SW 1271 (cell line): Measurements from ENCODE around the gene CBLL1.

Experiments
- DNase-seq, 2 experiments: peaks; one replicate each; lab custom pipeline; 2025; lab: John Stamatoyannopoulos, UW

Gene CBLL1, protein sequence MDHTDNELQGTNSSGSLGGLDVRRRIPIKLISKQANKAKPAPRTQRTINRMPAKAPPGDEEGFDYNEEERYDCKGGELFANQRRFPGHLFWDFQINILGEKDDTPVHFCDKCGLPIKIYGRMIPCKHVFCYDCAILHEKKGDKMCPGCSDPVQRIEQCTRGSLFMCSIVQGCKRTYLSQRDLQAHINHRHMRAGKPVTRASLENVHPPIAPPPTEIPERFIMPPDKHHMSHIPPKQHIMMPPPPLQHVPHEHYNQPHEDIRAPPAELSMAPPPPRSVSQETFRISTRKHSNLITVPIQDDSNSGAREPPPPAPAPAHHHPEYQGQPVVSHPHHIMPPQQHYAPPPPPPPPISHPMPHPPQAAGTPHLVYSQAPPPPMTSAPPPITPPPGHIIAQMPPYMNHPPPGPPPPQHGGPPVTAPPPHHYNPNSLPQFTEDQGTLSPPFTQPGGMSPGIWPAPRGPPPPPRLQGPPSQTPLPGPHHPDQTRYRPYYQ

GRCh38 chr7:107743567-107744344, at the start of gene CBLL1:
Gene CBLL1 (plus strand): TSS chr7:107744142. CDS start chr7:107744164, 22 bp downstream.
- DNase-seq, result peak; percentile 71 to 95

DNA sequence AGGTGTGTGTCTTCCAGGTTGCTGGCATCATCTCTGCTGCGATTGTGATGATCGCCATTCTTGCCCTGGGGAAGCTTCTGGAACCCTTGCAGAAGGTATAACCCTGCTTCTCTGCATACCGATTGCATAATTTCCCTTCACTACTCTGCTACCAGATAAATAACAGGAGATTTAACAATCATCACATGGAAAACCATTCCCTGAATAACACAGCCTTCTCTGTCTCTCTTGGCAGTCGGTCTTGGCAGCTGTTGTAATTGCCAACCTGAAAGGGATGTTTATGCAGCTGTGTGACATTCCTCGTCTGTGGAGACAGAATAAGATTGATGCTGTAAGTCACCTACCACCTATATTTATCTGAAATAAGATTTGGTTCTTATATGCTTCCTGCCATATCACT, 49.6 kb upstream of the CBLL1 start:
- no peak for DNase-seq

GRCh38 chr7:107696330-107696946, 47.5 kb upstream of the CBLL1 start:
- no peak for DNase-seq

- no peak for DNase-seq
These were observed 46.5 kb upstream of the CBLL1 start for GRCh38 chr7:107697321-107698049.

DNA sequence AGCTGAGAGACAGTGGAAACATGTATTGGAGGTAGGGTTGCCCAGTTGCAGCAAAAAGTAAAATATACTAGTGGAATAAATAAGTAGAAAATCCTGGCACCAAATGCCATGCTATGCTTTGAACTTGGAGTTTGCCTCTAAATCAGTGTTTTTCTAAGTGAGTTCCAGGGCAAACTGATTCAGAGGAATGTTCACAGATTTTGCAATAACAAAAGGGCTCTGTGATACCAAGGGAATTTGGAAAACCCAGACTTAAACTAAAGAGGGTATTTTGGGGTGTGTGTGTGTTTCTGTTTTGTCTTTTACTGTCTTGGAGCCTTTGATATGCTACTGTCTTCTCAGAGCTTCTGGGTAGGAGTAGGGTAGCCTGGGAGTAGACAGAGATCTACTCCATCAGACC, 43.4 kb upstream of the CBLL1 start:
- DNase-seq, result no peak

- DNase-seq, result no peak
These were observed 42.8 kb upstream of the CBLL1 start for GRCh38 chr7:107701191-107701590.

DNA sequence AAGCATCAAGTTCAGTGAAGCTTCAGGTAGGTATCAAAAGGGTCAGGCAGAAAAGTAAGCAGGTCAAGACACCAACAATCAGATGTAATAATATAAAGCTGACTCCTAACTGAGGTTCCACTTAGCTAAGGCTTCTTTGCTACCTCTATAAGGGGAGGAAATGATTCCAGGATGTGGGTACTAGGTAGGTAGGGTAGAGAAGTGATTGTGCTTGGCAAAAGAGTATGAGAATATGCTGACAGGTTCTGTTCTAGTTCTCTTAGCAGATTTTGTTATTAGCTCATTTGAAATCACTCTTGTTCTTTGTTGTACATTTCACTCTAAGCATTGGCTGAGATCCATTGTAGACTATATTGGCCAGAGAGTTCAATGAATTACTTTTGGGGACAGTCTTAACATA, 40.7 kb upstream of the CBLL1 start:
- DNase-seq, result no peak

DNA sequence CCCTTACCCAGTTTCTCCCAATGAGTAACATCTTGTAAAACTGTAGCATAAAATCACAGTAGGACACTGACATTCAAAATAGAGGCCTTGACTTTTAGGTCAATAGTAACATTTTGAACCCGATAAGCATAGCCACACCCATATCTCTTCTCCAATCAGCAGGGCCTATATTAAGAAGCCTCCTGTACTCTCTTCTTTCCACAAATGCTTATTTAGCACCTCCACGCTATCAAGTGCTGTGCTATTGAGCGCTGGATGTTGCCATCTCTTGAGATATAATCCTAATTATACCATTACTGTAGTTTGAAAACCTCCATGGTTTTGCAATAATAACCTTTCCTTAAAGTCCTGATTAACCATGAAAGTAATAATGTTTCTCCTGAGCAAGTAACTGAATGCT, 40.1 kb upstream of the CBLL1 start:
- DNase-seq, result no peak

DNA sequence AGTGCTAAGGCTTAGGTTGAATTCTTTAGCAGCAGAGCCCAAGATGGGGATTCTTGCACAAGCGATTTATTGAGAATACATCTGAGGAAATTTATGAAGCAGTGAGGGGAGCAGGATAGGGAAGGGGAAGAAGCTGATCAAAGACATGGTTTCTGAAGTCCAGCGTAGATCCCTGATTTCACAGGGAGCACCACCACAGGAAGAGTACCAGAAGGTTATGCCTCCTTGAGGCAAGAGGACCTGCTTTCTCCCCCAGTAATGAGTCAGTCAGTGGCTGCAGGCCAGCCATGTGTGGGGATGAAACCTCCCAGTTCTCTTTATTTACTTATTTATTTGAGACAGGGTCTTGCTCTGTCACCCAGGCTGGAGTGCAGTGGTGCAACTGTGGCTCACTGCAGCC, 35.0 kb upstream of the CBLL1 start:
- DNase-seq, result no peak

GRCh38 chr7:107711301-107711700, 32.6 kb upstream of the CBLL1 start:
- no peak for DNase-seq

DNA sequence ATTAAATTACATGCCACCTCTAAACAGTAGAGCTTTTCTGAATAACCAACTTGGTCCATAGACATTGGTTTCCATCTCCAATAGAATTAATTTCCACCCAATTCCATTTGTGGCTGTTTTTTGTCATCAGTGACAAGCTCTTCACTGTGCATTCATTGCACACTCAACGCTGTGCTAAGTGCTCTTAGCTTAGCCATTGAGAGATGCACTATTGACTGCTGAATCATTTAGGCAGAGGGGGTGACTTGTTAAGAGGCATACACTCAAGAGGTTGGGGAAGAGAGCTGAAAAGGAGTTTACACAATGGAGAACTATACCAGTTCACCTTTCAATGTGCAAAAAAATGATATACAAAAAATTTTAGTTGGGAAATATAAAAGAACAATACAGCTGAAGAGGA, 31.9 kb upstream of the CBLL1 start:
- DNase-seq, result no peak

GRCh38 chr7:107712896-107713295, 31.0 kb upstream of the CBLL1 start:
- DNase-seq, result no peak

- DNase-seq, result no peak
These were observed 28.4 kb upstream of the CBLL1 start for GRCh38 chr7:107715531-107715930.

- no peak for DNase-seq
These were observed 25.3 kb upstream of the CBLL1 start for GRCh38 chr7:107718456-107719193.

- no peak for DNase-seq
These were observed 22.7 kb upstream of the CBLL1 start for GRCh38 chr7:107721286-107721685.

DNA sequence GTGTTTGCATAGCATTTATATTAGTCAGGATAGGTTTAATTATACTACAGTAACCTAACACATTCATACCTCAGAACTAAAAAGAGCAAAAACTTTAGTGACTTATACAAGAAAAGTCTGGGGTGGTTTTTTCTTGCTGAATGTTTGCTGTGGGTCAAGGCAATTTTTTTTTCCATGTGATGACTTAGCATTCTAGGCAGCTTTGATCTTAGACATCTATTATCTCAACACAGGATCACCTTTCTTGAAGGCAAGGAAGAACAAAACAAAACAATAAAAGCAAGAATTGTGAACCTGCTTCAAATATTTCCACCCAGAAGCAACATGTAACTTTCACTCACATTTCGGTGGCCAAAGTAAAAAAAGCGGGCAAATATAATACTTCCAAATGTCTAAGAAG, 20.7 kb upstream of the CBLL1 start:
- no peak for DNase-seq

GRCh38 chr7:107725138-107725740, 18.7 kb upstream of the CBLL1 start:
- peak; percentile 6 to 48 for DNase-seq

DNA sequence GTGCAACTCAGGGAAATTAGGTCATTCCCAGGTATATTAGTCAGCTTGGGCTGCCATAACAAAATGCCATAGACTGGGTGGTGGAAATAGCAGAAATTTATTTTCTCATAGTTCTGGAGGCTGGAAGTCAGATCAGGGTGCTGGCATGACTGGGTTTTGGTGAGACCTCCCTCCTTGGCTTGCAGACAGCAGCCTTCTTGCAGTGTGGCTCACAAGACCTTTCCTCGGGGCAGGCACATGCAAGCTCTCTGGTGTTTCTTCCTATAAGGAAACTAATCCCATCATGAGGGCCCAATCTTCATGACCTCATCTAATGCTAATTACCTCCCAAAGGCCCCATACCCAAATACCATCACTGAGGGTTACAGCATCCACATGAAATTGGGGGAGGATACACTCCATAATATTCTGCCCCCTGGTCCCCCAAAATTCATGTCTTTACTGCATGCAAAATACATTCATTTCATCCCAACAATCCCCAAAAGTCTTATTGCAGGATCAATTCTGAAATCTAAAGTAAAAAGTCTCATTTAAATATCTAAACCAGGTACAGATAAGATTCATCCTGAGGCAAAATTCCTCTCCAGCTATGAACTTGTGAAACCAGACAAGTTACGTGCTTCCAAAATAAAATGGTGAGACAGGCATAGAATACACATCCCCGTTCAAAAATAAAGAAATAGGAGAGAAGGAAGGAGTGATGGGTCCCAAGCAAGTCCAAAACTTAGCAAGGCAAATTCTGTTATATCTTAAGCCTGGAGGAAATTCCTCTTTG, 17.4 kb upstream of the CBLL1 start:
- DNase-seq, result no peak

DNA sequence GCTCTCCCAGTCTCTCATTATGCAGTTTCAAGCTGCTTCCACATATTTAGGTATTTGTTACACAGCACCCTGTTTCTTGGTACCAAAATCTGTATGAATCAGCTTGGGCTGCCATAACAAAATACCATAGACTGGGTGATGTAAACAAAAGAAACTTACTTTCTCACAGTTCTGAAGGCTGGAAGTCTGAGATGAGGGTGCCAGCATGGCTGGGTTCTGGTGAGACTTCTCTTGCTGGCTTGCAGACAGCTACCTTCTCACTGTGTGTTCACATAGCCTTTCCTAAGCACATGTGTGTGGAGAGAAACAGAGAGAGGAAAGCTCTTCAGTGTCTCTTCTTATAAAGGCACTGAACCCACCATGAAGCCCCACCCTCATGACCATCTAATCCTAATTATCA, 15.7 kb upstream of the CBLL1 start:
- no peak for DNase-seq
